HepG2 (cell line): ENCODE results near the gene SMOC1. TPM values are rescaled to one million over a fixed set of nuclear protein-coding genes. Genes with fewer than 3 reads are reported as not detected.

ENCODE experiments used
- ATAC-seq: fragments of 200-7000 bp; cut with Tn5 transposase; 3 replicates; pipeline ENCODE4 v1.9.1; 2020; ENCODE audit warnings: mild to moderate bottlenecking, moderate library complexity
- BruUV-seq: library from RNA; stranded (reverse); fragments of 400-500 nt; replicated peaks from 2 replicates; lab custom pipeline; 2021; lab: Mats Ljungman, UMichigan
- CTCF ChIA-PET: fragments of 300-600 bp; formaldehyde crosslinking; extraction: SDS; loops from one replicate; lab custom pipeline; 2021; ENCODE audit warnings: low total read pairs, inconsistent platforms, low intra/inter-chr PET ratio; lab: Yijun Ruan, JAX
- POLR2A ChIA-PET: fragments of 350-600 bp; sonication (Branson Sonifier 250); formaldehyde crosslinking; loops from one replicate; lab custom pipeline; 2020; ENCODE audit warnings: antibody characterized with exemption, inconsistent platforms; lab: Yijun Ruan, JAX
- DNase-seq: peaks from one replicate; pipeline ENCODE4 v3.0.0-alpha.2; 2015; ENCODE audit warnings: low spot score
- FAIRE-seq: peaks from 3 replicates; lab custom pipeline; 2011; peaks lifted over from hg19 to GRCh38; lab: Jason Lieb, UNC
- H2AFZ ChIP-seq: one replicate; pipeline ENCODE4 v1.6.1; 2011; ENCODE audit warnings: low read length, inconsistent platforms
- H3K27ac ChIP-seq: fragments of 300-600 bp; 3 replicates; pipeline ENCODE4 v1.8.0; 2011; ENCODE audit warnings: mixed run types, mild to moderate bottlenecking, mixed read lengths, low read length, inconsistent platforms; ENCODE audit not compliant: insufficient read depth; ENCODE audit errors: extremely low read length
- H3K27me3 ChIP-seq, 2 experiments: fragments of 200-600 bp in 1 of 2; 2 replicates in 1 of 2; 3 replicates in 1 of 2; pipeline versions ENCODE4 v1.6.0 to v1.8.0; 2011; ENCODE audit warnings: low read length in 2 of 2, mild to moderate bottlenecking in 2 of 2, moderate library complexity in 2 of 2, inconsistent platforms in 1 of 2; ENCODE audit not compliant: insufficient read depth in 2 of 2, control insufficient read depth in 1 of 2
- H3K36me3 ChIP-seq, 2 experiments: fragments of 200-600 bp in 1 of 2; replicated peaks in 1 of 2; 2 replicates in 1 of 2; 3 replicates in 1 of 2; pipeline versions ENCODE4 v1.5.1 to v1.8.0; 2011; ENCODE audit warnings: low read length in 2 of 2, inconsistent platforms in 1 of 2; ENCODE audit not compliant: insufficient read depth in 2 of 2, control insufficient read depth in 1 of 2
- H3K4me1 ChIP-seq: 2 replicates; pipeline ENCODE4 v1.5.1; 2012; ENCODE audit warnings: low read length, inconsistent platforms; ENCODE audit not compliant: insufficient read depth
- H3K4me2 ChIP-seq: 2 replicates; pipeline ENCODE4 v1.6.0; 2011; ENCODE audit warnings: low read depth, low read length, inconsistent platforms
- H3K4me3 ChIP-seq, 3 experiments: fragments of 200-600 bp in 1 of 3; sonication (generic), shearing (Covaris generic) in 1 of 3; replicated peaks in 1 of 3; 2 replicates each; pipeline ENCODE4 v1.5.1; 2011 to 2016; ENCODE audit warnings: low read length in 3 of 3, inconsistent platforms in 2 of 3, low read depth in 2 of 3, mild to moderate bottlenecking in 2 of 3, control low read depth in 1 of 3, mixed read lengths in 1 of 3; ENCODE audit not compliant: insufficient read depth in 1 of 3
- H3K79me2 ChIP-seq: one replicate; pipeline ENCODE4 v1.6.1; 2011; ENCODE audit warnings: low read length, inconsistent platforms; ENCODE audit not compliant: insufficient read depth
- H3K9ac ChIP-seq: 2 replicates; pipeline ENCODE4 v1.6.0; 2011; ENCODE audit warnings: mild to moderate bottlenecking, low read depth, low read length, inconsistent platforms; ENCODE audit not compliant: insufficient read depth
- H3K9me3 ChIP-seq: 2 replicates; pipeline ENCODE4 v1.5.1; 2012; ENCODE audit warnings: mild to moderate bottlenecking, low read length
- H4K20me1 ChIP-seq: 2 replicates; pipeline ENCODE4 v1.6.0; 2011; ENCODE audit warnings: inconsistent platforms, mild to moderate bottlenecking, low read length, moderate library complexity; ENCODE audit not compliant: insufficient read depth
- ELF1 ChIP-seq: sonication (generic); formaldehyde crosslinking; IDR thresholded peaks from 2 replicates; pipeline ENCODE4 v1.4.0; 2020; ENCODE audit warnings: missing genetic modification reagents
- KLF12 ChIP-seq: sonication (generic); formaldehyde crosslinking; IDR thresholded peaks from 2 replicates; pipeline ENCODE4 v1.4.0; 2020; ENCODE audit warnings: missing genetic modification reagents, borderline replicate concordance
- NCOA2 ChIP-seq: sonication (generic); formaldehyde crosslinking; IDR thresholded peaks from 2 replicates; pipeline ENCODE4 v1.8.0; 2022; ENCODE audit warnings: inconsistent platforms
- PCBP1 ChIP-seq: fragments of 200-400 bp; formaldehyde crosslinking; IDR thresholded peaks from 2 replicates; pipeline ENCODE4 v1.6.1; 2017; ENCODE audit warnings: mild to moderate bottlenecking, low read depth, low read length, borderline replicate concordance
- YEATS4 ChIP-seq: sonication (generic); formaldehyde crosslinking; IDR thresholded peaks from 2 replicates; pipeline ENCODE4 v1.4.0; 2020; ENCODE audit warnings: missing genetic modification reagents, borderline replicate concordance
- ZBTB40 ChIP-seq, 2 experiments: fragments of 450-650 bp in 1 of 2; sonication (generic) in 1 of 2; formaldehyde crosslinking in 1 of 2; IDR thresholded peaks; 2 replicates each; pipeline versions ENCODE4 v1.6.1 to v1.8.0; 2016 to 2022; ENCODE audit warnings: antibody characterized with exemption in 1 of 2, mild to moderate bottlenecking in 1 of 2, missing genetic modification reagents in 1 of 2
- ZBTB46 ChIP-seq: sonication (generic); formaldehyde crosslinking; IDR thresholded peaks from 2 replicates; pipeline ENCODE4 v1.4.0; 2020; ENCODE audit warnings: mild to moderate bottlenecking, missing genetic modification reagents, borderline replicate concordance
- ZNF362 ChIP-seq: sonication (generic); formaldehyde crosslinking; IDR thresholded peaks from 2 replicates; pipeline ENCODE4 v1.4.0; 2020; ENCODE audit warnings: missing genetic modification reagents, mild to moderate bottlenecking, borderline replicate concordance
- ZNF724P ChIP-seq: sonication (generic); formaldehyde crosslinking; IDR thresholded peaks from 2 replicates; pipeline ENCODE4 v1.8.0; 2022; ENCODE audit warnings: missing genetic modification reagents, borderline replicate concordance
- ZSCAN20 ChIP-seq: sonication (generic); formaldehyde crosslinking; IDR thresholded peaks from 2 replicates; pipeline ENCODE4 v1.4.0; 2020; ENCODE audit warnings: missing genetic modification reagents, mild to moderate bottlenecking, borderline replicate concordance
- ZSCAN25 ChIP-seq: sonication (generic); formaldehyde crosslinking; IDR thresholded peaks from 2 replicates; pipeline ENCODE4 v1.8.0; 2022; ENCODE audit warnings: mild to moderate bottlenecking, missing genetic modification reagents
- WGBS: methylation state at CpG from one replicate; pipeline ENCODE4 v1.1.6; 2017; ENCODE audit warnings: low lambda C conversion rate; 5-methylcytosine and 5-hydroxymethylcytosine counted together
- in situ Hi-C: cut with HindIII; loops from 2 replicates; pipeline ENCODE4 v1.10.0; 2017; ENCODE audit warnings: low pct_unique_long_range_greater_than_20kb; ENCODE audit not compliant: extremely low pct_ligation_motif_present
- intact Hi-C: fragments of 100-400 bp; cut with micrococcal nuclease; formaldehyde crosslinking; loops from one replicate; pipeline ENCODE4 v1.10.0; 2022; ENCODE audit not compliant: unreplicated experiment
- polyA plus RNA-seq, 8 experiments: library from polyadenylated mRNA; depleted of rRNA in 3 of 8; stranded (reverse) in 7 of 8; unstranded in 1 of 8; fragments of >200 nt; fragmentation: Illumina TruSeq in 4 of 8; extraction: Trizol in 4 of 8; gene quantifications; 2 replicates each; pipeline versions ENCODE4 v1.2.1 to v1.2.3, GENCODE V29; 2011 to 2016; ENCODE audit warnings: low read depth in 4 of 8, missing spikeins in 1 of 8, mixed read lengths in 1 of 8; ENCODE audit not compliant: insufficient read depth in 1 of 8
- total RNA-seq, 5 experiments: library from RNA; depleted of rRNA; stranded (reverse); fragments of >200 nt; fragmentation: Illumina TruSeq; extraction: Trizol; gene quantifications; 2 replicates each; pipeline ENCODE4 v1.2.3, GENCODE V29; 2016; ENCODE audit warnings: low read depth in 1 of 5

The SMOC1 gene
- total and polyA plus RNA-seq, 2 of the 13 experiments (the other 11 are each of a cell fraction or from before 2014, with no cell fraction given), result 17.8 to 35.6 TPM

- CTCF ChIA-PET, result no interaction called here
- Histone ChIP-seq H3K9ac (peak overlapping the region; percentile 87), H4K20me1 (no peaks in the 10 kb centered on the region), H3K27me3 (no peaks in the 10 kb centered on the region), H3K4me3 (peak overlapping the region; percentile 60 to 73 (median 71)), H3K9me3 (no peaks in the 10 kb centered on the region), H3K27ac (peak overlapping the region; percentile 99), H3K36me3 (no peaks in the 10 kb centered on the region), H3K4me2 (peak overlapping the region; percentile 99), H2AFZ (no peak overlapping the region), H3K4me1 (peaks cover 96% of the 10 kb centered on the region), H3K79me2 (no peaks in the 10 kb centered on the region)
- FAIRE-seq, result peak; percentile 85
- DNase-seq, result peak; percentile 88
- POLR2A ChIA-PET, result interaction anchor here (0.8 to 3.5 kb wide), 17 partner anchors 8 to 404 kb away, joined by 3 to 35 read pairs (median 4); partner anchors contain the start of genes SMOC1 and SRSF5
- in situ Hi-C loops (no loop called here), intact Hi-C loops (loop anchor here (2.0 kb wide), 1 partner anchor 28 kb away; the partner anchor contains the start of gene SMOC1)
- BruUV-seq, result TSS peak; percentile 84
- WGBS, result 0% methylated on average over 2 of the region's 2 CpGs
- ATAC-seq, result peak; percentile 77
- TF ChIP-seq PCBP1 (no peak), ZNF362 (CRISPR knock-in tag) (peak; percentile 34; the same call in 1 of the 2 replicates), KLF12 (peak; percentile 45; the same call in 1 of the 2 replicates), ZBTB40 (IDR thresholded peaks at IDR 0.05) (no peak), ZBTB40 (CRISPR knock-in tag; IDR thresholded peaks at IDR 0.05) (no peak; the same call in 1 of the 2 replicates), NCOA2 (CRISPR knock-in tag) (peak; percentile 69), ELF1 (peak; percentile 9; the same call in 1 of the 2 replicates), ZBTB46 (0 out of 2 replicates have a peak, but pooled peaks have one; percentile 8), ZNF724P (CRISPR knock-in tag) (no peak; the same call in 1 of the 2 replicates), ZSCAN25 (0 out of 2 replicates have a peak, but pooled peaks have one; percentile 9), YEATS4 (CRISPR knock-in tag) (peak; percentile 29; the same call in 1 of the 2 replicates), ZSCAN20 (CRISPR knock-in tag) (peak; percentile 68; the same call in 1 of the 2 replicates)
Observed at GRCh38 chr14:69850736-69851112, 28.5 kb upstream of the SMOC1 start.
